Hippocampal formation (tissue), 2 donors: ENCODE data around the gene SDF2L1.
"Not testable (repeated sequence)": the region's sequence is repeated elsewhere in the genome, so short reads cannot be mapped to it uniquely, and the experiment has no call there.

Source experiments
- DNase-seq, 2 donors: peaks; one replicate each; lab custom pipeline; 2025; lab: John Stamatoyannopoulos, UW

Gene SDF2L1

GRCh38 chr22:21661991-21662390, 19.9 kb downstream of the SDF2L1 start:
- no peak for DNase-seq

GRCh38 chr22:21663738-21664137, 21.6 kb downstream of the SDF2L1 start:
- DNase-seq = no peak

GRCh38 chr22:21665047-21665851, 23.1 kb downstream of the SDF2L1 start:
- no peak for DNase-seq

- no peak for DNase-seq
These were observed 24.7 kb downstream of the SDF2L1 start for GRCh38 chr22:21666786-21667185.

GRCh38 chr22:21669026-21669425, 26.9 kb downstream of the SDF2L1 start:
- DNase-seq = no peak

GRCh38 chr22:21672107-21672629, 30.1 kb downstream of the SDF2L1 start:
- DNase-seq = no peak

GRCh38 chr22:21673534-21674321, 31.6 kb downstream of the SDF2L1 start:
- DNase-seq = no peak

- no peak for DNase-seq
These were observed 32.6 kb downstream of the SDF2L1 start for GRCh38 chr22:21674638-21675245.

- DNase-seq = no peak
These were observed 35.7 kb downstream of the SDF2L1 start for GRCh38 chr22:21677606-21678443.

GRCh38 chr22:21678842-21679241, 36.7 kb downstream of the SDF2L1 start:
- not testable (repeated sequence) for DNase-seq

- DNase-seq = no peak
These were observed 37.3 kb downstream of the SDF2L1 start for GRCh38 chr22:21679383-21679782.

- DNase-seq = no peak
These were observed 38.9 kb downstream of the SDF2L1 start for GRCh38 chr22:21680830-21681565.

- no peak for DNase-seq
These were observed 39.7 kb downstream of the SDF2L1 start for GRCh38 chr22:21681566-21682370.

GRCh38 chr22:21682385-21683175, 40.5 kb downstream of the SDF2L1 start:
- DNase-seq = no peak

- DNase-seq = no peak
These were observed 41.3 kb downstream of the SDF2L1 start for GRCh38 chr22:21683401-21683811.

- DNase-seq = no peak
These were observed 42.5 kb downstream of the SDF2L1 start for GRCh38 chr22:21684492-21685163.

GRCh38 chr22:21685164-21685513, 43.0 kb downstream of the SDF2L1 start:
- no peak for DNase-seq

GRCh38 chr22:21686193-21686608, 44.1 kb downstream of the SDF2L1 start:
- DNase-seq = no peak
